ENCODE data around the gene RIC3.

DNA sequence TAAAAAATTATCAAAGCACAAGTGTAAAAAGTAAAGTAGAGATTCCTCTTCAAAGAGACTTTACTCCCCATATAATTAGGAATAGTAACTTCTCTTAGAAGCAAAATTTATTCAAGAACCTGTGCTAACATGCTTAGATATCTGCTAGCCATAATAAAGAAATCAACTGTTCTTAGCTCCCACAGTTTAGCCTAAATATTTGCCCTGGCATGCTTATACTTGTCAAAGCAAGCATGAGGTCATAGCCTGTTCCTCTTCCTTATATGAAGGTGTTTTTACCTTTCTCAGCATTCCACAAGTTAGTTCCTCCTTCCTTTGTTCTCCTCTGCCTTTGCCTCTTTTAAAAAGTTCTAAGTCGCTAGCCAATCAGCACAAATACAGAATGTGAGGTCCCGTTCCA is 30.3 kb downstream of the RIC3 start:
- TF ChIP-seq CTCF (conservative IDR thresholded peaks at IDR 0.05; ENCODE audit: low read depth, low read length) (no peak), EZH2 (IDR thresholded peaks at IDR 0.05; ENCODE audit: low read length, unreplicated experiment) (no peak), EZH2phosphoT487 (IDR thresholded peaks at IDR 0.05; ENCODE audit: borderline replicate concordance, low read length) (no peak)
